HG03066 (cell line): ENCODE data around the gene CDC123.
"Not testable (repeated sequence)": the region's sequence is repeated elsewhere in the genome, so short reads cannot be mapped to it uniquely, and the experiment has no call there.

Source experiments
- ATAC-seq: cut with Tn5 transposase; IDR thresholded peaks from one replicate; pipeline ENCODE4 v1.9.1; 2021; ENCODE audit warnings: low read depth; ENCODE audit not compliant: unreplicated experiment

The CDC123 gene

DNA sequence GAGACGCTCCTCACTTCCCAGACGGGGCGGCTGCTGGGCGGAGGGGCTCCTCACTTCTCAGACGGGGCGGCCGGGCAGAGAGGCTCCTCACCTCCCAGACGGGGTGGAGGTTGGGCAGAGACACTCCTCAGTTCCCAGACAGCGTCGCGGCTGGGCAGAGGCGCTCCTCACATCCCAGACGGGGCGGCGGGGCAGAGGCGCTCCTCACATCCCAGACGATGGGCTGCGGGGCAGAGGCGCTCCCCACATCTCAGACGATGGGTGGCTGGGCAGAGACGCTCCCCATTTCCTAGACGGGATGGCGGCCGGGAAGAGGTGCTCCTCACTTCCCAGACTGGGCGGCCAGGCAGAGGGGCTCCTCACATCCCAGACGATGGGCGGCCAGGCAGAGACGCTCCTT, 30.4 kb downstream of the CDC123 start:
- ATAC-seq = not testable (repeated sequence)

DNA sequence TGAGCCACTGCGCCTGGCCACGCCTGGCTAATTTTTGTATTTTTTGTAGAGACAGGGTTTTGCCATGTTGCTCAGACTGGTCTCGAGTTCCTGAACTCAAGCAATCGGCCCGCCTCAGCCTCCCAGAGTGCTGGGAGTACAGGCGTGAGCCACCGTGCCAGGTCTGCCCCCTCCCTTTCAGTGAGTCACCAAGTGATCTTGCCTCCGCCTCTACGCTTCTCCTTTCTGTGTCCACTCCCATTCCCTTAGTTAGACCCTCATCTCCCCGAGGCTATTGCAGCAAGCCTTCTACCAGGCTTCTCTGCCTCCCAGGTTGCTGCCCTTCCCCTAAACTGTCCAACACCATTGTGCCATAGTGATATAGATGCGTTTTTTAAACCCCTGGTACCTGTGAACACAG, 32.9 kb downstream of the CDC123 start:
- ATAC-seq = no peak

GRCh38 chr10:12234687-12235086, 38.7 kb downstream of the CDC123 start:
- not testable (repeated sequence) for ATAC-seq

GRCh38 chr10:12235116-12235694, 39.2 kb downstream of the CDC123 start:
- ATAC-seq = no peak

DNA sequence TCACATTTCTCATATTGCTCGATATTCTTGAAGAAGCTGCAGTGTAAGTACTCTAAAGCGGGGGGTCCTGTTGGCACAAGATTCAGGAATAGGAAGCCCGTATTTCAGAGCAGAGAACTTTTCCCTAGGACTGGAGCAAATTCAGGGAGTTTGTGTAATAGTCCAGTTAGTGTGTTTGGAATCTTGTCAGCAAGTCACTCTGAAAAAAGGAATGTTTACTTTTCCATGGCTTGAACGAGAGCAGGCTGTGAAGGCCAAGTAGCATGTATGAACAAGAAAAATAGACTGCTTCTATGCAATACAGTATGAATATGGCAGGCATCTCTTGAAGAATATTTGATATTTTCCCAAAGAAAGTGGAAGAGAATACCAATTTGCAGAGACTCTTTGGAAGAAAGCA, 39.8 kb downstream of the CDC123 start:
- no peak for ATAC-seq

DNA sequence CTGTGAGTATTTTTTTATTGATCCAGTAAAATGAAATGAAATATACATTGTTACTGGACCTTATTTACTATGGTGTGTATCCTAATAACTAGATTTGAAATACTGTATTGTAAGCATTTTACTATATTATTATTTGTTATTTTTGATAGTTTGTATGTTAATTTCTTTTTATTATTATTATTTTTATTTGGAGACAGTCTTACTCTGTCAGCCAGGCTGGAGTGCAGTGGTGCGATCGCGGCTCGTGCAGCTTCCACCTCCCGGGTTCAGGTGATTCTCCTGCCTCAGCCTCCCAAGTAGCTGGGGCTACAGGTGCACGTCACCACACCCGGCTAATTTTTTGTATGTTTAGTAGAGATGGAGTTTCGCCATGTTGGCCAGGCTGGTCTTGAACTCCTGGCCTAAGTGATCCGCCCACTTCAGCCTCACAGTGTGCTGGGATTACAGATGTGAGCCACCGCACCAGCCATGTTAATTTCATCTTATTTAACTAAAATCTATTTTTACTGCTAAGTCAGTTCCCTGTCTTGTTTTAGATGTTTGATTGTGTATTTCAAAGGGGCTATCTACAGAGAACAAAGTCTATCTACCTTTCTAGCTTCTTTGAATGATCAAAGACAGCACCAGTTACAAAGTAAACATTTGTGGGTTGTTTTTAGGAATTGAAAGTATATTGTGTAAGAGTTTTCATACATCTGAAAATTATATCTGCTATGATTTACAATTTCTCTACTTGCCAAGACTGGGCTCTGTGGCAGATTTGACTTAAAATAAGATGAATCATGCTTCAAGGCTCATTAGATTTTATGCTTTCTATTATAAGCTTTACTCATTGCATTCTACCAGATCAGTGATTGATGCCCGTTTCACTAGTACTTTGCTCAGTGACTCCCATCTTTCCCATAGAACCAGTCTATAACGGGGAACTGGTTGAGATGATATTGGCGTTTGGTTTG, 41.6 kb downstream of the CDC123 start:
- ATAC-seq = no peak

GRCh38 chr10:12238821-12239220, 42.8 kb downstream of the CDC123 start:
- no peak for ATAC-seq

DNA sequence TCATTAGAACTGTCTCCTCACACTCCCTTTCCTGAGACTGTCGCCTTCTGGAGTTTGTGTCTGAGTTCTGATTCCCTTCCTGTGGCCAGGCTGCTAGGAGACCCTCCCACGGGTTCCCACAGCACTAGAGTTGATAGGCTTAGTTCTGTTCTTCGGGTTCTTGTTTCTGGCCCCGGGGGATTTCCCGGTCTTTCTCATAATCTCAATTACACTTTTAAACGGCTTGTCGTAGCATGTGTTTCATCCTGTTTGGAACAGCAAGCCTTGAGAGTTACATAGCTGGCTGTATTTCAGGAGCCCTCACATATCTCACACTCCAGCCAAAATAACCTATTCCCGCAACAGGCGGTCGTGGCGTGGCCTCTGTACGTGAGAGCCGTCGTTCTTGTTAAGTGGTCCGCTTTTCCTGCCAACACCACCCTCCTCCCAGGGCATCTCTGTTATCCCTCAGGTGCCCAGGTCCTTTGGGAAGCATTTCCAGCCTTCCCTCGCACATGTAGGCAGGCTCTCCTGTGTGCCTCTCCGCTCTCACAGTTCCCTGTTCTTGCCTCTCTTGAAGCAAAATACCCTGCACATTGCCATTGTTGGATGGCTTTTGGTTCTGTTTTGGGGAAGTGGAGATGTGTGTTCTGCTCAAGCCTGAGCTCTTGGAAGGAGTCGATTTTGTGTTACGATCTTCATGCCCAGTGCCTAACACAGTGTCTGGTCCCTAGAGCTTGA, 46.0 kb downstream of the CDC123 start:
- no peak for ATAC-seq

GRCh38 chr10:12243864-12244620, 48.1 kb downstream of the CDC123 start:
- ATAC-seq = no peak

DNA sequence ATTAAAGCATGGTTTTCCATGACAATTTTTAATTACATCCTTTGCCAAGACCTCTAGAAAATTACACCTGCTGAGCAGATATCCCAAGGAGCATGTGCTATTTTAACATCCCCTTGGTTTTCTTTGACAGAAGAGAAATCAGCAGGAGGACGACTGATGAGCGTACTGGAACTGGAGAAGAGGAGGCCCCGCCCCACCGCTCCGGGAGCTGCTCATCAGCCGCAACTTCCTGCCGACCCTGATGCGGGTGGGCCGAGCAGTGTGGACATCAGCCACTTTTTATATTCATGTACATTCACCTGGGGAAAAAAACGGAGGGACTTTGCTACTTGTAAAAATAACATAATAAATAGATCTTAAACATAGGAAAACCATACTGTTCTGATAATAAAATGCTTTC, 54.2 kb downstream of the CDC123 start:
- ATAC-seq = no peak

DNA sequence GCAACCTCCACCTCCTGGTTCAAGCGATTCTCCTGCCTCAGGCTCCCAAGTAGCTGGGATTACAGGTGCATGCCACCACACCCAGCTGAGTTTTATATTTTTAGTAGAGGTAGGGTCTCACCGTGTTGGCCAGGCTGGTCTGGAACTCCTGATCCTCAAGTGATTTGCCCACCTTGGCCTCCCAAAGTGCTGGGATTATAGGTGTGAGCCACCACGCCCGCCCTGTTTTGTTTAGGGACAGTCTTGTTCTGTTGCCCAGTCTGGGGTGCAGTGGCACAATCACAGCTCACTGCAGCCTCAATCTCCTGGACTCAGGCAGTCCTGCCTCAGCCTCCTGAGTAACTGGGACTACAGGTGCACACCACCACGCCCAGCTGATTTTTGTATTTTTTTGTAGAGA, 54.7 kb downstream of the CDC123 start:
- not testable (repeated sequence) for ATAC-seq

DNA sequence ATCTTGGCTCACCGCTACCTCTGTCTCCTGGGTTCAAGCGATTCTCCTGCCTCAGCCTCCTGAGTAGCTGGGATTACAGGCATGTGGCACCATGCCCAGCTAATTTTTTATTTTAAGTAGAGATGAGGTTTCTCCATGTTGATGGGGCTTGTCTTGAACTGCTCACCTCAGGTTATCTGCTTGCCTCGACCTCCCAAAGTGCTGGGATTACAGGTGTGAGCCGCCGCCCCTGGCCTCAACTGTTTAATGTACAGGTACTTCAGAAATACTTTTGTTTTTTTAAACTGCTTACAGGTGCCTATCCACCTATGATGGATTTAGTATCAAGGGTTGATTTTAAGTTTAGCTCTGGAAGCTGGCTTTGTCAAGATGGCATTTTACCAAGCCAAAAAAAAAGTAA, 55.6 kb downstream of the CDC123 start:
- no peak for ATAC-seq

- no peak for ATAC-seq
Observed at GRCh38 chr10:12252882-12253546, 57.0 kb downstream of the CDC123 start.

- no peak for ATAC-seq
Observed at GRCh38 chr10:12255048-12255447, 59.1 kb downstream of the CDC123 start.

DNA sequence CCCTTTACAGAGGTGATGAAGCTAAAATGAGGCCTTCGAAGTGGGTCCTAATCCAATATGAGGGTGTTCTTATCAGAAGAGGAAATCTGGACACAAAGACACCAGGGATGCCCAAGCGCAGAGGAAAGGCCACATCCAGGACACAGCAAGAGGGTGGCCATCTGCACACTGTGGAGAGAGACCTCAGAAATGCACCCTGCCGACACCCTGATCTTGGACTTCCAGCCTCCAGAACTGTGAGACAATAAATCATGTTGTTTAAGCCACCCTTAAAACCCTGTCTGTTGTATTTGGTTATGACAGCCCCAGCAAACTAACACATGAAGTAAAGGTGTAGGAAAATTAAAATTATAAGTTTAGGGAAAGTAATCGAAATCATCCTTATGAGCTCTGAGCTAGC, 64.0 kb downstream of the CDC123 start:
- ATAC-seq = no peak

DNA sequence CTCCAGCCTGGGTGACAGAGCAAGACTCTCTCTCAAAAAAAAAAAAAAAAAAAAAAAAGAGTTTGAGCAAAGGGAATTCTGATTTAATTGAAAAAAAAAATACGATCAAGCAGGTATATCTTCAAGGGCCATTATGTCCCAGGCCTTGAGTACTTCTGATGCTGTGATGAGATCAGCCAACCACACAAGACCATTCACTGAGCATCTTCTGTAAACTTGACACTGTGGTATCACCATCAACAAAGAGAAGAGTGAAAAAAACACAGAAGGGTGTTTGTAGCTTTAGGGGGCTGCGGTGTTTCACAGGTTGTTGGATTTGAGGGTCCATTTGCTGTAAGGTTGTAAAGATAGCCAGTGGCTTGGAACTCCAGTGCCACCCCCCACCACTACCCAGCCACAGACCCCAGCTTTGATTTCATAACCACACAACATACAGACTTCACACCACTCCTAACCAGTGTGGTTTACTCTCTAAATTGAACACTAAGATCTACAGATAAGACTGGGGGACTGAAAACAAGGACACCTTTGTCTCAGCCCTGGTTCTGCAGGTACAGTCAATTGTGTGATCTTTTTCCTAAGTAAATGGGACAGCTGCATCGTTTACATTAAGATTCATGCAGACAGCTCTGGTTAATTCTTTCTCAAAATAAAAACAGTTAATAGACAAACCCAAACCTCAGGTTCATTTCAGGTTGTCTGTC, 66.4 kb downstream of the CDC123 start:
- ATAC-seq = no peak

GRCh38 chr10:12264204-12264940, 68.4 kb downstream of the CDC123 start:
- peak; percentile 85 for ATAC-seq

- no peak for ATAC-seq
Observed at GRCh38 chr10:12269056-12269455, 73.1 kb downstream of the CDC123 start.

GRCh38 chr10:12271210-12271540, 75.2 kb downstream of the CDC123 start:
- no peak for ATAC-seq
